Measurements from ENCODE around the gene NCOA6. TPM values are rescaled to one million over a fixed set of nuclear protein-coding genes. Genes with fewer than 3 reads are reported as not detected.

The NCOA6 gene
- total RNA-seq, 1 donor from 2014 or later: 80.7 TPM

DNA sequence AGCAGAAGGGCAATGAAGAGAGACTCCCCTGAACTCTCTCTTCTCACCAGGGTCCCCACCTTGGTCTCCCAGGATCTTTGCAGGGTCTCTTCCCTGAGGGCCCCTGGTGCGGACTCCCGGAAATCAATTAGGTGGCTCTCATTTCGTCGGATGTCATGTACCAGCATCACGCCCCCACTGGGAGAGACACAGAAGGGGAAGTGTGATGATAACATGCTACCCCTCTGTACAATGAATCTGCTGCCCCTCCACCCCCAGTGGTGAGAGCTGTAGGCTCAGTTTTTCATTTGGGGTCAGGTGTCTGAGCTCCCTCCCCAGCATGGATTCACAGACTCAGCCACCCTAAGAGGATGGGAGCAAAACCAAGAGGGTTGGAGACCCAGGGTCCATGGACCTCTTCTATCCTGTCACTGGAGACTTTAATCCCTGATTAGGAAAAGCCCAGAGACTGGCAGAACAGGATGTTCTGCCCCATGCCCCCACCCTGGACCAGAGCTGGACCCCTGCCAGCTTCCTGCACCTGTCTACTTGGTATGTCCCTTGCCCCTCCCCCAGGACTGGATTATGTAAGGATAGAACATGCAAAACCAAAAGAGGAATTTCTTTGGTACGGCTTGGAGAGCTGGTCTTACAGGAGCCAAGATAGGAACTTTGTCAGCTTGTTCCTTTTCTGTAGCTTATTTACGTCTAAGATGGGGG lies 36.1 kb upstream of the NCOA6 start:
- Mint-ChIP-seq H3K27me3 (no peaks in the 10 kb centered on the region), H3K27ac (no peak overlapping the region), H3K4me3 (ENCODE audit: low read depth) (no peak overlapping the region), H3K4me1 (ENCODE audit: low read depth) (no peaks in the 10 kb centered on the region), H3K9me3 (ENCODE audit: low read depth) (no peaks in the 10 kb centered on the region), H3K36me3 (ENCODE audit: insufficient read depth) (peaks cover 21% of the 10 kb centered on the region)
- DNase-seq (ENCODE audit: low spot score, unreplicated experiment): no peak
- TF ChIP-seq, protein P1, sequence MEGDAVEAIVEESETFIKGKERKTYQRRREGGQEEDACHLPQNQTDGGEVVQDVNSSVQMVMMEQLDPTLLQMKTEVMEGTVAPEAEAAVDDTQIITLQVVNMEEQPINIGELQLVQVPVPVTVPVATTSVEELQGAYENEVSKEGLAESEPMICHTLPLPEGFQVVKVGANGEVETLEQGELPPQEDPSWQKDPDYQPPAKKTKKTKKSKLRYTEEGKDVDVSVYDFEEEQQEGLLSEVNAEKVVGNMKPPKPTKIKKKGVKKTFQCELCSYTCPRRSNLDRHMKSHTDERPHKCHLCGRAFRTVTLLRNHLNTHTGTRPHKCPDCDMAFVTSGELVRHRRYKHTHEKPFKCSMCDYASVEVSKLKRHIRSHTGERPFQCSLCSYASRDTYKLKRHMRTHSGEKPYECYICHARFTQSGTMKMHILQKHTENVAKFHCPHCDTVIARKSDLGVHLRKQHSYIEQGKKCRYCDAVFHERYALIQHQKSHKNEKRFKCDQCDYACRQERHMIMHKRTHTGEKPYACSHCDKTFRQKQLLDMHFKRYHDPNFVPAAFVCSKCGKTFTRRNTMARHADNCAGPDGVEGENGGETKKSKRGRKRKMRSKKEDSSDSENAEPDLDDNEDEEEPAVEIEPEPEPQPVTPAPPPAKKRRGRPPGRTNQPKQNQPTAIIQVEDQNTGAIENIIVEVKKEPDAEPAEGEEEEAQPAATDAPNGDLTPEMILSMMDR (IDR thresholded peaks at IDR 0.05; ENCODE audit: unreplicated experiment): no peak

DNA sequence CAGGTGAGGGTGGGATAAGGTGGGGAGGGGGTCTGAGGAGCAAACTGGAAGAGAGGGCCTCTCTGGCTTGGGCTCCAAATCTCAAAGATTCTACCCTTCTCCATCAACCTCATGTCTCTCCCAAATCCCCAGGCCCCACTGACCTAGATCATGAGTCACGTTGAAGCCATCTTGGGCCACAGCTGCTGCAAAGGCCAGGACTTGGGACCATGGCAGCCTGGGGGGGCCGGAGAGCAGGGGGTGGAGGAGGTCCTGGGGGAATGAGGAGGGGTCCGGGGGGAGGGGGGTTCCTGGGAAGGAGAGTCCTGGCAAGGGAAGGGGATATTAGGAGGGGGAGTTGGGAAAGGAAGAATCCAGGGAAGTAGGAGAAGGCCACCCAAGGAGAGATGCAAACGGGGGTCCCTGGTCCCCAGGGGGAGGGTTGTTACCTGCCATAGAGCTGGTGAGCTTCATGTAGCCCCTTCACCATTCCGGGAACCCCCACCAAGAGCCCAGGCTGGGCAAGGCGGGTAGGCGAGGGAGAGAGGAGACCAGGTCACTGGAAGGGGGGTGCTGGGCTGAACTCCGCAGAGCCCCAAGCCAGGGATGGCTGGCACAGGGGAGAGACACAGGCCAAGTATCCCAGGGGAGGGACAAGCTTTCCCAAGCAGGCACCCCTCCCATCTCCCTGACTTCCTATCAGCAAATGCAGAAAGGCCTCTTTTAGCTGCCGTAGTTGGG lies 34.5 kb upstream of the NCOA6 start:
- H3K4me1 Mint-ChIP-seq (ENCODE audit: low read depth): no peaks in the 10 kb centered on the region
- DNase-seq (ENCODE audit: low spot score, unreplicated experiment): no peak
- H3K36me3 Mint-ChIP-seq (ENCODE audit: insufficient read depth): peaks cover 25% of the 10 kb centered on the region
- no peak overlapping the region for H3K4me3 Mint-ChIP-seq (ENCODE audit: low read depth)
- H3K27me3 Mint-ChIP-seq: no peaks in the 10 kb centered on the region
- no peak overlapping the region for H3K27ac Mint-ChIP-seq
- no peaks in the 10 kb centered on the region for H3K9me3 Mint-ChIP-seq (ENCODE audit: low read depth)
- TF ChIP-seq, protein P1 (IDR thresholded peaks at IDR 0.05; ENCODE audit: unreplicated experiment): no peak

DNA sequence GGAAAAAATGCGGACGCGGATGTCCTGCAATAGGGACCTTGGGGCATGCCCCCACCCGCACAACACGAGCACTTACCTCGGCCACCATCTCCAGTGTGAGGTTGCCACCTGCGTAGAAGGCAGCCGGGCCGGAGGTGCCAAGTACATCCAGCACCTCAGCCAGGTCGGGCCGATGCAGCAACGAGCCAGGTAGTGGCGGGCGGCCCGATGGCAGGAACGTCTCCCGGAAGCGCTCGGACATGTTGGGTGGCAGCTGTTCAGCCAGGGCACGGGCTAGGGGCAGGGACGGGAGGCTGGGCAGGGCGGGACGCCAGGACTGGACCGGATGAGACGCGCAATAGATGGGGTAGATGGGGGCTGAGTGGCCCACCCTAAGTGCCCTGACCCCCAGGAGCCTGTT lies 33.9 kb upstream of the NCOA6 start:
- Mint-ChIP-seq H3K4me3 (ENCODE audit: low read depth) (no peak overlapping the region), H3K27ac (no peak overlapping the region), H3K4me1 (ENCODE audit: low read depth) (no peaks in the 10 kb centered on the region), H3K9me3 (ENCODE audit: low read depth) (no peaks in the 10 kb centered on the region), H3K27me3 (no peaks in the 10 kb centered on the region), H3K36me3 (ENCODE audit: insufficient read depth) (peaks cover 25% of the 10 kb centered on the region)
- no peak for DNase-seq (ENCODE audit: low spot score, unreplicated experiment)
- TF ChIP-seq, protein P1 (IDR thresholded peaks at IDR 0.05; ENCODE audit: unreplicated experiment): no peak

DNA sequence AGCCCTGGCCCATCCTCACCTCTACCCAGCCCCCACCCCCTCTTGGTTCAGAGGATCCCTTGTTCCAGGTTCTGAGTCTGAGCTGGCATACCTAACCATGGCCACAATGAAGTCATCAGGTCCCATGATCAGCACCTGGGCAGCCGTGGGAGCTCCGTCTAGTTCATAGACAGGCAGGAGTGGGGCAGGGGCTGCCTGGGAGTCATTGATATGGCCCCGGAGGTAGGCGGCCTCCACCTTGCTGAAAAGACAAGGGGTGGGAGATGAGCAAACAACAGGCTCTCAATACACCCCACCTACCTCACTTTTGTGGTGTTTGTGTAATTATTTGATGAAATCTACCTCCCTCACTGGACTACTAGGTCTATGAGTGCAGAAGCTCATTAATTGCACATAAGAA lies 26.8 kb upstream of the NCOA6 start:
- TF ChIP-seq, protein P1 (IDR thresholded peaks at IDR 0.05; ENCODE audit: unreplicated experiment): no peak
- Mint-ChIP-seq H3K4me3 (ENCODE audit: low read depth) (no peak overlapping the region), H3K4me1 (ENCODE audit: low read depth) (no peaks in the 10 kb centered on the region), H3K9me3 (ENCODE audit: low read depth) (no peaks in the 10 kb centered on the region), H3K36me3 (ENCODE audit: insufficient read depth) (peaks cover 11% of the 10 kb centered on the region), H3K27me3 (no peaks in the 10 kb centered on the region), H3K27ac (no peak overlapping the region)
- DNase-seq (ENCODE audit: low spot score, unreplicated experiment): no peak

DNA sequence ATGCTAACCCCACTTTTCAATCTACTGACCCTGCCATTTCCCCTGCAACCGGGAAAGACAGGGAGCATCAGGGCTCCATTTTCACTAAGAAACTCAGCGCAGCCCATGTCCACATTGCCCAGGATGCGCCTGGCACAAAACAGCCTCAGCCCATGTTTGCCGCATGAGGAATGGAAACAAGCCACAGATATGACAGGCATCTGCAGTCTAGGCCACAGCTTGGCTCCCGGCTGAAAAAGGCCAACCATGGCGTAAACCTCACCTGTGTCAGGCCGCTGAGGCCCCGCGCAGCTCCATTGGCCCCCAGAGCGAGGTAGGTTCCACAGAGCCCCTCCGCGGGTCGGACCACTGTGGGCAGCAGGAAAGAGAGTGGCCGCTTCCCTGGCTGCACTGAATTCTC lies 25.5 kb upstream of the NCOA6 start:
- Mint-ChIP-seq H3K9me3 (ENCODE audit: low read depth) (no peaks in the 10 kb centered on the region), H3K4me1 (ENCODE audit: low read depth) (no peaks in the 10 kb centered on the region), H3K27ac (no peak overlapping the region), H3K27me3 (no peaks in the 10 kb centered on the region), H3K4me3 (ENCODE audit: low read depth) (no peak overlapping the region), H3K36me3 (ENCODE audit: insufficient read depth) (peaks cover 15% of the 10 kb centered on the region)
- TF ChIP-seq, protein P1 (IDR thresholded peaks at IDR 0.05; ENCODE audit: unreplicated experiment): no peak
- DNase-seq (ENCODE audit: low spot score, unreplicated experiment): no peak
